Lung microvascular endothelial cell (primary cell): Measurements from ENCODE around the gene MUC5AC. TPM values are rescaled to one million over a fixed set of nuclear protein-coding genes. Genes with fewer than 3 reads are reported as not detected.

ENCODE experiments used
- DNase-seq, 2 donors: peaks; one replicate each; pipeline versions ENCODE4 v3.0.0 to v3.0.0-alpha.2; 2010; ENCODE audit warnings: low read depth in 2 of 2
- total RNA-seq: library from RNA; depleted of rRNA; stranded (reverse); fragments of >200 nt; gene quantifications from 2 replicates; pipeline ENCODE4 v1.2.1, GENCODE V29; 2014

MUC5AC gene
- total RNA-seq, 1 donor from 2014 or later = not detected

GRCh38 chr11:1224111-1224490, 66.3 kb downstream of the MUC5AC start:
- DNase-seq = no peak

- DNase-seq = no peak
Observed at GRCh38 chr11:1224491-1225385, 67.0 kb downstream of the MUC5AC start.

- no peak for DNase-seq
Observed at GRCh38 chr11:1225386-1226225, 67.9 kb downstream of the MUC5AC start.

GRCh38 chr11:1226226-1226985, 68.7 kb downstream of the MUC5AC start:
- no peak for DNase-seq

GRCh38 chr11:1226986-1227550, 69.3 kb downstream of the MUC5AC start:
- DNase-seq = peak in 1 of 2 donors; percentile 41

GRCh38 chr11:1227551-1228100, 69.9 kb downstream of the MUC5AC start:
- no peak for DNase-seq

GRCh38 chr11:1228101-1228821, 70.5 kb downstream of the MUC5AC start:
- DNase-seq = no peak

GRCh38 chr11:1228921-1229451, 71.2 kb downstream of the MUC5AC start:
- no peak for DNase-seq

- no peak for DNase-seq
Observed at GRCh38 chr11:1229471-1230120, 71.8 kb downstream of the MUC5AC start.

GRCh38 chr11:1230121-1230455, 72.3 kb downstream of the MUC5AC start:
- DNase-seq = no peak

- no peak for DNase-seq
Observed at GRCh38 chr11:1230456-1231395, 73.0 kb downstream of the MUC5AC start.

GRCh38 chr11:1231396-1232020, 73.8 kb downstream of the MUC5AC start:
- no peak for DNase-seq

- no peak for DNase-seq
Observed at GRCh38 chr11:1232021-1232882, 74.5 kb downstream of the MUC5AC start.

- DNase-seq = no peak
Observed at GRCh38 chr11:1232883-1233321, 75.1 kb downstream of the MUC5AC start.

- no peak for DNase-seq
Observed at GRCh38 chr11:1233351-1234053, 75.7 kb downstream of the MUC5AC start.

- no peak for DNase-seq
Observed at GRCh38 chr11:1234054-1234720, 76.4 kb downstream of the MUC5AC start.
